Activated CD4-positive, alpha-beta T cell treated with anti-CD3 and anti-CD28 coated beads, Interleukin-2, amount 50 U/mL, for 48 hours (primary cell): ENCODE results near the gene OSBP2.
A peak's percentile ranks its signal among the peaks of the same experiment; 100 is the strongest.

Experiments used
- DNase-seq, 2 experiments: peaks; one replicate each; pipeline ENCODE4 v3.0.0-alpha.2; 2020

The OSBP2 gene

GRCh38 chr22:30822216-30823014 lies 127.7 kb downstream of the OSBP2 start:
- DNase-seq = peak in 1 of 2 experiments; percentile 21

- no peak for DNase-seq
Measured at GRCh38 chr22:30823015-30823370, 128.3 kb downstream of the OSBP2 start.

- no peak for DNase-seq
Measured at GRCh38 chr22:30824096-30824495, 129.4 kb downstream of the OSBP2 start.

DNA sequence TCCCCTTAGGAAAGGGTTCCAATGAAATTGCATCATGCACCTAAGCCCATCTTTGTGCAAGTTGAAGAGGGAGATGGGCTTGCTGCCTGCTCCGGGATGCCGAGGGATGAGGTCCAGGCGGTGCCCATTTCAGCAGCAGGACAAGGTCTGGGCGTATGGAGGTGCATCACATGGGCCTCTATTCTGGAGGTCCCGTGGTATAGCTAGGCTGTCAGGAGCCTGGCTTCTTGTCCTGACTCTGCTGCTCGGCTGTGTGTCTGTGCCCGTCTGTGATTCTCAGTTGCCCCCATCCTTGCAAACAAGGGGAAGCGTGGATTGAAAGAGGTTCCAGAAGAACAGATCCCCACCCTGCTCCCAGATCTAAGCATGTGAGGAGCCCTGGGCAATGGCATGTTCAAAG lies 130.0 kb downstream of the OSBP2 start:
- DNase-seq = no peak

GRCh38 chr22:30825711-30826505 lies 131.2 kb downstream of the OSBP2 start:
- DNase-seq = no peak

- no peak for DNase-seq
Measured at GRCh38 chr22:30826670-30827355, 132.1 kb downstream of the OSBP2 start.

GRCh38 chr22:30827646-30828045 lies 133.0 kb downstream of the OSBP2 start:
- no peak for DNase-seq

- DNase-seq = no peak
Measured at GRCh38 chr22:30828187-30829155, 133.8 kb downstream of the OSBP2 start.

GRCh38 chr22:30829901-30830550 lies 135.4 kb downstream of the OSBP2 start:
- DNase-seq = no peak

DNA sequence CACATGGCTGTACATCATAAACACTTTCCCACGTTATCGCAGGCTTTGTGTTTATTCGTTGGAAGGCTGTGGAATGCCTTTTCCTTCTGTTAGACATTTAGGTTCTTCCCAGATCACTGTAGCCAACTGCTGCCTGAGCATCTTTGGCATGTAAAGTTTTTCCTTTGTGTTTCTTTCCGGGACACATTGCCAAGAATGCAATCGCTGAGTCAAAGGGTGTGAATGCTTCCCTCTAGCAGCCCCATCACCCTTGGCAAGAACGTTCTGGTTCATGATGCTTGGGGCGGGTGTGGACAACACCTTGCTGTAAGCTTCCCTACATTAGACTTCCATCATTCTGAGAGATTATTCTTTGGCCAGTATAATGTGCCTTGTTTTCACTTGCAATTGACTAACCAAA lies 136.2 kb downstream of the OSBP2 start:
- DNase-seq = no peak

GRCh38 chr22:30832407-30832987 lies 137.8 kb downstream of the OSBP2 start:
- DNase-seq = no peak

DNA sequence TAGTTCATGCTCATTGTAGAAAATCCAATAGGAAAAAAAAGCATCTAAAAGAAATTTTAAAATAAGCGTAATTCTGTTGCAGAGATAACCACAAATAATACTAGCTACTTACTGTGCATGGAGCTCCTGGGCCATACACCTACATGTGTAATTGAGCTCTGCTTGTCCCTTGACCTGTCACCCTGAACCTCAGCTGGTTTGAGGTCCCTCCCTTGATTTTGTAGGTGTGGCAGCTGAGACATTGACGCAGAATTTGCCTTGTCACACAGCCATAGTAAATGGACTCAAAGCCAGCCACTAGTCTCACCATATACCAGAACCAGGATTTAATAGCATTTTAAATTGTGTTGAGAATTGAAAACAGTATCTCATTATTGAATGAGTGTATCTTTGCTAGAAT lies 138.6 kb downstream of the OSBP2 start:
- no peak for DNase-seq

DNA sequence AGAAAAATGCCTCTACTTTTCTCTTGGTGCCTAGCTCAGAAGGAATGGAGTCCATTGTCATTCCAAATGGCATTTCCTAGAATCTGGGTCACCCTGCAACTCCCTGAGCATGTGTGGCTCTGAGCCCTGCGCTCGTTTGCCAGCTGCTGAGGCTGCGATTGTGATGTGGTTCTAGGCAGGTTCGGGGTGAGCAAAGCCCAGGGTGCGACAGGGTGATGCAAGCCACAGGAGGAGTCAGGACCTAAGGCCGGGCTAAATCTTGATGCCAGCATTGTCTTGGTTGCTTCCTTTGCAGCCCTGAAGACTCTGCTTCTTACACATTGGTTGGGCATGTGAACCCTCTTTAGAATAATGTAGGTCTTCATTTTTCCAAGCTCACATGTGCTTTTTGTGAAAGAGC lies 142.9 kb downstream of the OSBP2 start:
- DNase-seq = no peak

DNA sequence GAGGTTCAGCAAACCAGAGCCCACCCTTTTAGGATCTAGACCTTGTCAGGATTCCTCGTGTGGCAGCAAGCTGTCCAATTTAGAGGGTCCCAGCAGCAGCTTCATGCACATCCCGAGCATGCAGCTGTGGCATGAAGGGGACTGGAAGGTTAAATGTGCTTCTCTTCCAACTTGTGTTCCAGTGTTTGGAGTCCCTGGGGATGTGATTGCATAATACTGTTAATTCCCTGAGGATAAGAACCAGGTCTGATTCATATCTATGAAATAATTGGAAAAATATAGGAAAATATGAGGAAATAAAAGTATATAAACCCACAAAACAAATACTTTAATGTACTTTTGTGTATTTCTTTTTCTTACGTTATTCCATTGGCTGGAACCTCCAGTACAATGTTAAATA lies 143.4 kb downstream of the OSBP2 start:
- DNase-seq = no peak

- DNase-seq = no peak
Measured at GRCh38 chr22:30841273-30841672, 146.6 kb downstream of the OSBP2 start.

DNA sequence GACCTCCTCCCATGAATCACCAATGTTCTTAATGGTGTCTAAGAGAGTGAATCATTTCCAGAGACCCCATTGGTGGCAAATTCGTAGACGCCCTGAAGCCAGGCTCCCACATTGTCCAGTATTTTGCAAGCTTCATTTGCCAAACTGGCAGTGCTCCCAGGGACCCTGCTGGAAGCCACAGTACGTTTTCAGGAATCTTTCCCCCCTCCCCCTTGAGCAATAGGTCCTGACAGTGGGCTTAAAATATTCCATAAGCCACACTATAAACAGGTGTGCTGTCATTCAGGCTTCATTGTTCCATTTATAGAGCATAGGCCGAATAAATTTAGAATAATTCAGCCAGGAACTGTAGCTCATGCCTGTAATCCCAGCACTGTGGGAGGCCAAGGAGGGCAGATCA lies 148.6 kb downstream of the OSBP2 start:
- DNase-seq = no peak

- DNase-seq = no peak
Measured at GRCh38 chr22:30847583-30847982, 152.9 kb downstream of the OSBP2 start.

DNA sequence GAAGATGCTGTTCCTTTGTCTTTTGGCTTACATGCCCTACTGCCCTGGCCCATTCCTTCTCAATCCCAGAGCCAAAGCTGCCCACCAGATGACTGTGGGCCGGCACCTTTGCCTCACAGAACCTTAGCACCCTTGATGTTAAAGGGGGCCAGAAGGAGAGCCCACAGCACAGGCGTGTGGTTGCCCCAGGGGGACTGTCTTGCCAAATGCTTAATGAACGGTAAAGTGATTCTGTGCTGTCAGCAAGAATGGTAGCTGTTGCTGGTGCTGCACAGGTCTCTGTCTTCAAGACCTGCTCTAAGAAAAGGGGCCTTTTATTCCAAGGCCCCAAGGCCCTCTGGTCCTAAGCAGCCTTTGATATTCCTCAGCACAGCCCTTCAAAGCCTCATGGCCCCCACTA lies 160.6 kb downstream of the OSBP2 start:
- no peak for DNase-seq

- DNase-seq = no peak
Measured at GRCh38 chr22:30855677-30856518, 161.2 kb downstream of the OSBP2 start.

- no peak for DNase-seq
Measured at GRCh38 chr22:30856741-30857502, 162.2 kb downstream of the OSBP2 start.
